Activated CD8-positive, alpha-beta T cell treated with anti-CD3 and anti-CD28 coated beads for 36 hours (primary cell): Measurements from ENCODE around the gene SMOC2. TPM values are rescaled to one million over a fixed set of nuclear protein-coding genes. Genes with fewer than 3 reads are reported as not detected.

Source experiments
- ATAC-seq: fragments of 200-7000 bp; cut with Tn5 transposase; one replicate; pipeline ENCODE4 v1.10.0; 2021; ENCODE audit warnings: mild to moderate bottlenecking, moderate library complexity
- CTCF ChIA-PET: fragments of 350-600 bp; sonication (Branson Sonifier 250); formaldehyde crosslinking; loops from one replicate; lab custom pipeline; 2021; ENCODE audit warnings: antibody characterized with exemption; lab: Charles Lee
- POLR2A ChIA-PET: fragments of 350-600 bp; sonication (Branson Sonifier 250); formaldehyde crosslinking; loops from one replicate; lab custom pipeline; 2021; ENCODE audit warnings: antibody characterized with exemption; lab: Charles Lee
- DNase-seq: peaks from one replicate; pipeline ENCODE4 v3.0.0-alpha.2; 2020
- H3K27ac Mint-ChIP-seq: one replicate; pipeline ENCODE4 v1.8.0; 2021; ENCODE audit warnings: mild to moderate bottlenecking, mixed read lengths
- H3K27me3 Mint-ChIP-seq: one replicate; pipeline ENCODE4 v1.8.0; 2021; ENCODE audit warnings: mixed read lengths
- H3K36me3 Mint-ChIP-seq: one replicate; pipeline ENCODE4 v1.8.0; 2021; ENCODE audit warnings: low read depth, mixed read lengths
- H3K4me1 Mint-ChIP-seq: one replicate; pipeline ENCODE4 v1.8.0; 2021; ENCODE audit warnings: low read depth, mixed read lengths
- H3K4me3 Mint-ChIP-seq: one replicate; pipeline ENCODE4 v1.8.0; 2021; ENCODE audit warnings: mild to moderate bottlenecking, moderate library complexity, mixed read lengths
- H3K9me3 Mint-ChIP-seq: one replicate; pipeline ENCODE4 v1.8.0; 2021; ENCODE audit warnings: mixed read lengths
- CTCF ChIP-seq: fragments of 200-600 bp; IDR thresholded peaks from one replicate; pipeline ENCODE4 v1.8.0; 2022; ENCODE audit warnings: antibody characterized with exemption, mild to moderate bottlenecking
- intact Hi-C: fragments of 100-400 bp; cut with micrococcal nuclease; formaldehyde crosslinking; loops from one replicate; pipeline ENCODE4 v1.10.0; 2022
- total RNA-seq, 2 experiments: library from RNA; stranded (reverse); gene quantifications; one replicate each; pipeline ENCODE4 v1.2.3, GENCODE V29; 2021

Gene SMOC2
- total RNA-seq, 2 experiments from 2014 or later, result not detected

- no peaks in the 10 kb centered on the region for H3K4me1 Mint-ChIP-seq
- H3K4me3 Mint-ChIP-seq, result no peak overlapping the region
- H3K36me3 Mint-ChIP-seq, result no peaks in the 10 kb centered on the region
- H3K9me3 Mint-ChIP-seq, result no peaks in the 10 kb centered on the region
- CTCF ChIA-PET, result no interaction called here
- H3K27ac Mint-ChIP-seq, result no peak overlapping the region
- no peak for DNase-seq
- TF ChIP-seq CTCF, result no peak
- H3K27me3 Mint-ChIP-seq, result no peaks in the 10 kb centered on the region
- ATAC-seq, result no peak
- intact Hi-C loops, result no loop called here
- POLR2A ChIA-PET, result no interaction called here
Measured at GRCh38 chr6:168490757-168491156, 49.8 kb downstream of the SMOC2 start.

- no peaks in the 10 kb centered on the region for H3K9me3 Mint-ChIP-seq
- no peak overlapping the region for H3K4me3 Mint-ChIP-seq
- H3K27me3 Mint-ChIP-seq, result no peaks in the 10 kb centered on the region
- ATAC-seq (no peak), DNase-seq (no peak)
- no peaks in the 10 kb centered on the region for H3K36me3 Mint-ChIP-seq
- TF ChIP-seq CTCF, result no peak
- no peaks in the 10 kb centered on the region for H3K4me1 Mint-ChIP-seq
- H3K27ac Mint-ChIP-seq, result no peak overlapping the region
- CTCF ChIA-PET, result no interaction called here
- POLR2A ChIA-PET, result no interaction called here
- intact Hi-C loops, result no loop called here
Measured at GRCh38 chr6:168493976-168494375, 53.0 kb downstream of the SMOC2 start.

GRCh38 chr6:168494726-168495125, 53.7 kb downstream of the SMOC2 start:
- H3K9me3 Mint-ChIP-seq, result no peaks in the 10 kb centered on the region
- no peak for TF ChIP-seq CTCF
- ATAC-seq (no peak), DNase-seq (no peak)
- H3K36me3 Mint-ChIP-seq, result no peaks in the 10 kb centered on the region
- POLR2A ChIA-PET, result no interaction called here
- intact Hi-C loops, result no loop called here
- CTCF ChIA-PET, result no interaction called here
- no peak overlapping the region for H3K27ac Mint-ChIP-seq
- no peaks in the 10 kb centered on the region for H3K27me3 Mint-ChIP-seq
- no peaks in the 10 kb centered on the region for H3K4me1 Mint-ChIP-seq
- no peak overlapping the region for H3K4me3 Mint-ChIP-seq

- ChIA-PET POLR2A (no interaction called here), CTCF (no interaction called here)
- intact Hi-C loops, result no loop called here
- H3K4me3 Mint-ChIP-seq, result no peak overlapping the region
- H3K27me3 Mint-ChIP-seq, result no peaks in the 10 kb centered on the region
- H3K4me1 Mint-ChIP-seq, result no peaks in the 10 kb centered on the region
- H3K27ac Mint-ChIP-seq, result no peak overlapping the region
- DNase-seq (no peak), ATAC-seq (no peak)
- no peaks in the 10 kb centered on the region for H3K36me3 Mint-ChIP-seq
- H3K9me3 Mint-ChIP-seq, result no peaks in the 10 kb centered on the region
- TF ChIP-seq CTCF, result no peak
Measured at GRCh38 chr6:168495133-168495532, 54.1 kb downstream of the SMOC2 start.

- ChIA-PET CTCF (no interaction called here), POLR2A (no interaction called here)
- Mint-ChIP-seq H3K27me3 (no peaks in the 10 kb centered on the region), H3K9me3 (no peaks in the 10 kb centered on the region), H3K27ac (no peak overlapping the region), H3K36me3 (no peaks in the 10 kb centered on the region), H3K4me1 (no peaks in the 10 kb centered on the region), H3K4me3 (no peak overlapping the region)
- no peak for DNase-seq
- TF ChIP-seq CTCF, result no peak
- no peak for ATAC-seq
- intact Hi-C loops, result no loop called here
Measured at GRCh38 chr6:168495636-168496035, 54.7 kb downstream of the SMOC2 start.
